HepG2 (cell line): Measurements from ENCODE around the gene TBRG4. TPM values are rescaled to one million over a fixed set of nuclear protein-coding genes. Genes with fewer than 3 reads are reported as not detected.

Experiments
- CBX5 ChIP-seq: sonication (generic); formaldehyde crosslinking; IDR thresholded peaks from 2 replicates; pipeline ENCODE4 v1.4.0; 2020; ENCODE audit warnings: missing genetic modification reagents, borderline replicate concordance
- CENPX ChIP-seq: sonication (generic); formaldehyde crosslinking; IDR thresholded peaks from 2 replicates; pipeline ENCODE4 v1.9.0; 2021; ENCODE audit warnings: mild to moderate bottlenecking, missing genetic modification reagents, moderate library complexity
- GFI1 ChIP-seq: sonication (generic); formaldehyde crosslinking; IDR thresholded peaks from 2 replicates; pipeline ENCODE4 v1.5.0; 2020; ENCODE audit warnings: missing genetic modification reagents, mild to moderate bottlenecking, borderline replicate concordance
- HMG20A ChIP-seq: IDR thresholded peaks from 2 replicates; pipeline ENCODE4 v1.6.1; 2016; ENCODE audit warnings: borderline replicate concordance
- MTF1 ChIP-seq: sonication (generic); formaldehyde crosslinking; IDR thresholded peaks from 2 replicates; pipeline ENCODE4 v1.5.0; 2020; ENCODE audit warnings: missing genetic modification reagents
- NBN ChIP-seq: fragments of 450-650 bp; conservative IDR thresholded peaks from 2 replicates; pipeline ENCODE4 v1.6.1; 2017
- NR3C1 ChIP-seq: sonication (generic); formaldehyde crosslinking; IDR thresholded peaks from 2 replicates; pipeline ENCODE4 v1.4.0; 2020; ENCODE audit warnings: missing genetic modification reagents
- PHF20 ChIP-seq: sonication (generic); formaldehyde crosslinking; IDR thresholded peaks from 2 replicates; pipeline ENCODE4 v1.5.0; 2020; ENCODE audit warnings: mild to moderate bottlenecking, missing genetic modification reagents
- POLR2AphosphoS5 ChIP-seq: IDR thresholded peaks from 2 replicates; pipeline ENCODE4 v1.6.1; 2012; ENCODE audit warnings: low read depth, low read length
- PTBP1 ChIP-seq: fragments of 200-400 bp; formaldehyde crosslinking; IDR thresholded peaks from 2 replicates; pipeline ENCODE4 v1.6.1; 2018; ENCODE audit warnings: low read length, low read depth; ENCODE audit not compliant: poor library complexity, severe bottlenecking
- RFXANK ChIP-seq: IDR thresholded peaks from 2 replicates; pipeline ENCODE4 v1.6.1; 2016
- TBX2 ChIP-seq: sonication (generic); formaldehyde crosslinking; IDR thresholded peaks from 2 replicates; pipeline ENCODE4 v1.5.0; 2020; ENCODE audit warnings: missing genetic modification reagents, mild to moderate bottlenecking, borderline replicate concordance
- ZBTB21 ChIP-seq: sonication (generic); formaldehyde crosslinking; IDR thresholded peaks from 2 replicates; pipeline ENCODE4 v1.4.0; 2020; ENCODE audit warnings: missing genetic modification reagents
- ZNF441 ChIP-seq: sonication (generic); formaldehyde crosslinking; IDR thresholded peaks from 2 replicates; pipeline ENCODE4 v1.7.0; 2021; ENCODE audit warnings: missing genetic modification reagents, borderline replicate concordance
- ZNF460 ChIP-seq: sonication (generic); formaldehyde crosslinking; IDR thresholded peaks from 2 replicates; pipeline ENCODE4 v1.5.1; 2020; ENCODE audit warnings: missing genetic modification reagents, mild to moderate bottlenecking, borderline replicate concordance
- ZNF570 ChIP-seq: sonication (generic); formaldehyde crosslinking; IDR thresholded peaks from 2 replicates; pipeline ENCODE4 v1.4.0; 2020; ENCODE audit warnings: mild to moderate bottlenecking, missing genetic modification reagents, borderline replicate concordance
- ZNF644 ChIP-seq: IDR thresholded peaks from 2 replicates; pipeline ENCODE4 v1.6.1; 2016; ENCODE audit warnings: low read depth
- ZNF781 ChIP-seq: sonication (generic); formaldehyde crosslinking; IDR thresholded peaks from 2 replicates; pipeline ENCODE4 v1.5.1; 2020; ENCODE audit warnings: borderline replicate concordance, mild to moderate bottlenecking, missing genetic modification reagents; ENCODE audit errors: not compliant biosample characterization
- polyA plus RNA-seq, 8 experiments: library from polyadenylated mRNA; depleted of rRNA in 3 of 8; stranded (reverse) in 7 of 8; unstranded in 1 of 8; fragments of >200 nt; fragmentation: Illumina TruSeq in 4 of 8; extraction: Trizol in 4 of 8; gene quantifications; 2 replicates each; pipeline versions ENCODE4 v1.2.1 to v1.2.3, GENCODE V29; 2011 to 2016; ENCODE audit warnings: low read depth in 4 of 8, missing spikeins in 1 of 8, mixed read lengths in 1 of 8; ENCODE audit not compliant: insufficient read depth in 1 of 8
- total RNA-seq, 5 experiments: library from RNA; depleted of rRNA; stranded (reverse); fragments of >200 nt; fragmentation: Illumina TruSeq; extraction: Trizol; gene quantifications; 2 replicates each; pipeline ENCODE4 v1.2.3, GENCODE V29; 2016; ENCODE audit warnings: low read depth in 1 of 5
- TF ChIP-seq, protein P1 (sequence below): sonication (generic); formaldehyde crosslinking; IDR thresholded peaks from 2 replicates; pipeline ENCODE4 v1.5.1; 2020; ENCODE audit warnings: mild to moderate bottlenecking, missing genetic modification reagents, moderate library complexity
- TF ChIP-seq, protein P2 (sequence below): sonication (generic); formaldehyde crosslinking; IDR thresholded peaks from 2 replicates; pipeline ENCODE4 v1.8.0; 2022; ENCODE audit warnings: mild to moderate bottlenecking, missing genetic modification reagents; ENCODE audit not compliant: insufficient replicate concordance
- TF ChIP-seq, protein P3 (sequence below): sonication (generic); formaldehyde crosslinking; conservative IDR thresholded peaks from 2 replicates; pipeline ENCODE4 v1.4.0; 2020; ENCODE audit warnings: missing genetic modification reagents
- TF ChIP-seq, protein P4 (sequence below): sonication (generic); formaldehyde crosslinking; IDR thresholded peaks from 2 replicates; pipeline ENCODE4 v1.8.0; 2022; ENCODE audit warnings: missing genetic modification reagents, mild to moderate bottlenecking, borderline replicate concordance

The TBRG4 gene
- total and polyA plus RNA-seq, 2 of the 13 experiments (the other 11 are each of a cell fraction or from before 2014, with no cell fraction given) = 87.8 to 107 TPM

- TF ChIP-seq, protein P1, sequence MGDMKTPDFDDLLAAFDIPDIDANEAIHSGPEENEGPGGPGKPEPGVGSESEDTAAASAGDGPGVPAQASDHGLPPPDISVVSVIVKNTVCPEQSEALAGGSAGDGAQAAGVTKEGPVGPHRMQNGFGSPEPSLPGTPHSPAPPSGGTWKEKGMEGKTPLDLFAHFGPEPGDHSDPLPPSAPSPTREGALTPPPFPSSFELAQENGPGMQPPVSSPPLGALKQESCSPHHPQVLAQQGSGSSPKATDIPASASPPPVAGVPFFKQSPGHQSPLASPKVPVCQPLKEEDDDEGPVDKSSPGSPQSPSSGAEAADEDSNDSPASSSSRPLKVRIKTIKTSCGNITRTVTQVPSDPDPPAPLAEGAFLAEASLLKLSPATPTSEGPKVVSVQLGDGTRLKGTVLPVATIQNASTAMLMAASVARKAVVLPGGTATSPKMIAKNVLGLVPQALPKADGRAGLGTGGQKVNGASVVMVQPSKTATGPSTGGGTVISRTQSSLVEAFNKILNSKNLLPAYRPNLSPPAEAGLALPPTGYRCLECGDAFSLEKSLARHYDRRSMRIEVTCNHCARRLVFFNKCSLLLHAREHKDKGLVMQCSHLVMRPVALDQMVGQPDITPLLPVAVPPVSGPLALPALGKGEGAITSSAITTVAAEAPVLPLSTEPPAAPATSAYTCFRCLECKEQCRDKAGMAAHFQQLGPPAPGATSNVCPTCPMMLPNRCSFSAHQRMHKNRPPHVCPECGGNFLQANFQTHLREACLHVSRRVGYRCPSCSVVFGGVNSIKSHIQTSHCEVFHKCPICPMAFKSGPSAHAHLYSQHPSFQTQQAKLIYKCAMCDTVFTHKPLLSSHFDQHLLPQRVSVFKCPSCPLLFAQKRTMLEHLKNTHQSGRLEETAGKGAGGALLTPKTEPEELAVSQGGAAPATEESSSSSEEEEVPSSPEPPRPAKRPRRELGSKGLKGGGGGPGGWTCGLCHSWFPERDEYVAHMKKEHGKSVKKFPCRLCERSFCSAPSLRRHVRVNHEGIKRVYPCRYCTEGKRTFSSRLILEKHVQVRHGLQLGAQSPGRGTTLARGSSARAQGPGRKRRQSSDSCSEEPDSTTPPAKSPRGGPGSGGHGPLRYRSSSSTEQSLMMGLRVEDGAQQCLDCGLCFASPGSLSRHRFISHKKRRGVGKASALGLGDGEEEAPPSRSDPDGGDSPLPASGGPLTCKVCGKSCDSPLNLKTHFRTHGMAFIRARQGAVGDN (CRISPR knock-in tag) = peak; percentile 95
- TF ChIP-seq PTBP1 = no peak
- peak; percentile 92 for TF ChIP-seq TBX2 (CRISPR knock-in tag)
- TF ChIP-seq POLR2AphosphoS5 = peak; percentile 93
- no peak for TF ChIP-seq NR3C1 (CRISPR knock-in tag)
- TF ChIP-seq, protein P2, sequence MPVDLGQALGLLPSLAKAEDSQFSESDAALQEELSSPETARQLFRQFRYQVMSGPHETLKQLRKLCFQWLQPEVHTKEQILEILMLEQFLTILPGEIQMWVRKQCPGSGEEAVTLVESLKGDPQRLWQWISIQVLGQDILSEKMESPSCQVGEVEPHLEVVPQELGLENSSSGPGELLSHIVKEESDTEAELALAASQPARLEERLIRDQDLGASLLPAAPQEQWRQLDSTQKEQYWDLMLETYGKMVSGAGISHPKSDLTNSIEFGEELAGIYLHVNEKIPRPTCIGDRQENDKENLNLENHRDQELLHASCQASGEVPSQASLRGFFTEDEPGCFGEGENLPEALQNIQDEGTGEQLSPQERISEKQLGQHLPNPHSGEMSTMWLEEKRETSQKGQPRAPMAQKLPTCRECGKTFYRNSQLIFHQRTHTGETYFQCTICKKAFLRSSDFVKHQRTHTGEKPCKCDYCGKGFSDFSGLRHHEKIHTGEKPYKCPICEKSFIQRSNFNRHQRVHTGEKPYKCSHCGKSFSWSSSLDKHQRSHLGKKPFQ (CRISPR knock-in tag) = peak; percentile 88
- peak; percentile 99 for TF ChIP-seq PHF20
- TF ChIP-seq, protein P3, sequence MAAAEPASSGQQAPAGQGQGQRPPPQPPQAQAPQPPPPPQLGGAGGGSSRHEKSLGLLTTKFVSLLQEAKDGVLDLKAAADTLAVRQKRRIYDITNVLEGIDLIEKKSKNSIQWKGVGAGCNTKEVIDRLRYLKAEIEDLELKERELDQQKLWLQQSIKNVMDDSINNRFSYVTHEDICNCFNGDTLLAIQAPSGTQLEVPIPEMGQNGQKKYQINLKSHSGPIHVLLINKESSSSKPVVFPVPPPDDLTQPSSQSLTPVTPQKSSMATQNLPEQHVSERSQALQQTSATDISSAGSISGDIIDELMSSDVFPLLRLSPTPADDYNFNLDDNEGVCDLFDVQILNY (CRISPR knock-in tag) = 0 out of 2 replicates have a peak, but pooled peaks have one; percentile 37
- TF ChIP-seq CBX5 (CRISPR knock-in tag) = peak; percentile 93; the same call in 1 of the 2 replicates
- TF ChIP-seq ZNF460 (CRISPR knock-in tag) = no peak; the same call in 1 of the 2 replicates
- no peak for TF ChIP-seq CENPX
- TF ChIP-seq ZNF644 = peak; percentile 43
- 0 out of 2 replicates have a peak, but pooled peaks have one; percentile 59 for TF ChIP-seq MTF1 (CRISPR knock-in tag)
- TF ChIP-seq GFI1 (CRISPR knock-in tag) = peak; percentile 79
- no peak for TF ChIP-seq ZNF570 (CRISPR knock-in tag)
- TF ChIP-seq NBN = no peak
- TF ChIP-seq RFXANK = no peak
- peak; percentile 75 for TF ChIP-seq ZNF781
- peak; percentile 97 for TF ChIP-seq ZNF441 (CRISPR knock-in tag)
- 0 out of 2 replicates have a peak, but pooled peaks have one; percentile 61 for TF ChIP-seq ZBTB21 (CRISPR knock-in tag)
- peak; percentile 22; the same call in 1 of the 2 replicates for TF ChIP-seq HMG20A (CRISPR knock-in tag)
- TF ChIP-seq, protein P4, sequence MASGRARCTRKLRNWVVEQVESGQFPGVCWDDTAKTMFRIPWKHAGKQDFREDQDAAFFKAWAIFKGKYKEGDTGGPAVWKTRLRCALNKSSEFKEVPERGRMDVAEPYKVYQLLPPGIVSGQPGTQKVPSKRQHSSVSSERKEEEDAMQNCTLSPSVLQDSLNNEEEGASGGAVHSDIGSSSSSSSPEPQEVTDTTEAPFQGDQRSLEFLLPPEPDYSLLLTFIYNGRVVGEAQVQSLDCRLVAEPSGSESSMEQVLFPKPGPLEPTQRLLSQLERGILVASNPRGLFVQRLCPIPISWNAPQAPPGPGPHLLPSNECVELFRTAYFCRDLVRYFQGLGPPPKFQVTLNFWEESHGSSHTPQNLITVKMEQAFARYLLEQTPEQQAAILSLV (CRISPR knock-in tag) = peak; percentile 98; the same call in 1 of the 2 replicates
These were observed at the start of gene TBRG4 (continued) for GRCh38 chr7:45111298-45112223.
